GM19238 (cell line): ENCODE data around the gene F8.
"Not testable (repeated sequence)": the region's sequence is repeated elsewhere in the genome, so short reads cannot be mapped to it uniquely, and the experiment has no call there.

Experiments used
- DNase-seq: peaks from one replicate; pipeline ENCODE4 v3.0.0; 2011; ENCODE audit warnings: low spot score; ENCODE audit not compliant: insufficient read length

F8 gene

GRCh38 chrX:154986826-154987575, 35.5 kb downstream of the F8 start:
- no peak for DNase-seq

GRCh38 chrX:154981116-154981411, 41.5 kb downstream of the F8 start:
- no peak for DNase-seq

- peak; percentile 19 for DNase-seq
Measured at GRCh38 chrX:154980330-154981115, 42.0 kb downstream of the F8 start.

DNA sequence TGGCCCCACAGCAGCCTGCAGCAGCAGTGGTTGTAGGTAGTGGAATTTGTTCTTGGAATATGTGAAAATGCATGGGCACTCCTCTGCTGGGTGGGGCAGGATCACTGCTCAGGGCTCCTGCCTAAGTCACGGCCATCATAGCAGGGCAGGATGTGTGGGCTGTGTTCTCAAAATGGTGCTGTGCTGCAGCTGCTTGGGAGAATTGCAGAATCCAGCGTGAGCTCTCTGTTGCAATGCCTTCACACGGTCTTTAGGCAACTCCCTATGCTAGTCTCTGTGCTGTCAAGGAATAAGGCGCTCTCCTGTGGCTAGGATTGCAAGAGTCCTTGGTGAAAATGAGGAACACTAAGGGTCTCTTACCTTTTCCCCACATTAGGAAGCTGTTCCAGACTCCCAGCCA, 42.9 kb downstream of the F8 start:
- no peak for DNase-seq

GRCh38 chrX:154968353-154968752, 54.2 kb downstream of the F8 start:
- no peak for DNase-seq

DNA sequence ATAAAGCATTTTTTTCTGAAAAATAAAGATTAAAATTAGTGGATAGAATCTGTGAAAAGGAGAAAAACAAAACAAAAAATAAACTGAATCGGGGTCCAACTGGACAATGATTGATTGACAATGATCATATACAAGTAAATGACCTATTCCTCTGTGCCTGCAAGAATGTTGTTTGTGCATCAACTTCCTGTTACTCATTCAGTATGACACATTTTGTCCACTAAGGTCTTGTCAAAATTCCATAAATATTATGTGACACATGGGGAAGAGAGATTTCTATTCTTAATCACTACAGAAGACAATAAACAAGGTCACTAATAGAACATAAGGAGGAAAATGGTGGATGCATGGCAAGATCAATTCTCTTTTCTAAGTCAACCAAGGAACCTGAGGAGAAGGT, 54.9 kb downstream of the F8 start:
- no peak for DNase-seq

GRCh38 chrX:154961947-154962346, 60.6 kb downstream of the F8 start:
- DNase-seq: no peak

GRCh38 chrX:154955799-154956198, 66.7 kb downstream of the F8 start:
- DNase-seq: not testable (repeated sequence)

DNA sequence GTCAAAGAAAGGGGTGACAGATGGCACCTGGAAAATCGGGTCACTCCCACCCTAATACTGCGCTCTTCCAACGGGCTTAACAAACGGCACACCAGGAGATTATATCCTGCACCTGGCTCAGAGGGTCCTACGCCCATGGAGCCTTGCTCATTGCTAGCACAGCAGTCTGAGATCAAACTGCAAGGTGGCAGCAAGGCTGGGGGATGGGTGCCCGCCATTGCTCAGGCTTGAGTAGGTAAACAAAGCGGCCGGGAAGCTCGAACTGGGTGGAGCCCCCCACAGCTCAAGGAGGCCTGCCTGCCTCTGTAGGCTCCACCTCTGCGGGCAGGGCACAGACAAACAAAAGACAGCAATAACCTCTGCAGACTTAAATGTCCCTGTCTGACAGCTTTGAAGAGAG, 83.3 kb downstream of the F8 start:
- not testable (repeated sequence) for DNase-seq

DNA sequence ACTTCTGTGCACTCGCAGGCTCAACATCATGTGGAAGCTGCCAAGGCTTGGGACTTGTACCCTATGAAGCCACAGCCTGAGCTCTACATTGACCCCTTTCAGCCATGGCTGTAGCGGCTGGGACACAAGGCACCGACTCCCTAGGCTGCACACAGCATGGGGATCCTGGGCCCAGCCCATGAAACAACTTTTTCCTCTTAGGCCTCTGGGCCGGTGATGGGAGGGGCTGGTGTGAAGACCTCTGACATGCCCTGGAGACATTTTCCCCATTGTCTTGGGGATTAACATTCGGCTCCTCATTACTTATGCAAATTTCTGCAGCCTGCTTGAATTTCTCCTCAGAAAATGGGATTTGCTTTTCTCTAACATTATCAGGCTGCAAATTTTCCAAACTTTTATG, 97.8 kb downstream of the F8 start:
- not testable (repeated sequence) for DNase-seq

DNA sequence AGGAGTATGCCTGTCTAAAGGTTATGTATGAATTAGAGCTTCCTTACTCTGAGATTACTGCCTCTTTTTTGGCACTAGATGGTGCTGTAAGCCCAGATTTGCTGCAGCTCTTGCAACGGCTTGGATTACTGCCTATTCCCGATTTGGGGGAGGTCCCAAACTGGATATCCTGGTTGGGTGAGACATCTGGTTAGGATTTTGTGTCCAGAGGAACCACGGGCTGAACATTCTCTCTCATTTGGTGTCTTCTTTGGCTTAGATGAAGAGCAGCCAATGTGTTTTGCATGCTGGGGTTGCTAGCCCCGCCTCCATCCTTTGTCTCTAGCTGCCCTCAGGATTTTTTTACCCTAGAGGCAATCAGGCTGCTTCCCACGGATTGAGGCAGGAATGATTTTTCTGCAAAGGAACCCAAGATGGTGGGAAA, 104.5 kb downstream of the F8 start:
- peak; percentile 12 for DNase-seq

GRCh38 chrX:154914052-154914451, 108.5 kb downstream of the F8 start:
- DNase-seq: no peak

DNA sequence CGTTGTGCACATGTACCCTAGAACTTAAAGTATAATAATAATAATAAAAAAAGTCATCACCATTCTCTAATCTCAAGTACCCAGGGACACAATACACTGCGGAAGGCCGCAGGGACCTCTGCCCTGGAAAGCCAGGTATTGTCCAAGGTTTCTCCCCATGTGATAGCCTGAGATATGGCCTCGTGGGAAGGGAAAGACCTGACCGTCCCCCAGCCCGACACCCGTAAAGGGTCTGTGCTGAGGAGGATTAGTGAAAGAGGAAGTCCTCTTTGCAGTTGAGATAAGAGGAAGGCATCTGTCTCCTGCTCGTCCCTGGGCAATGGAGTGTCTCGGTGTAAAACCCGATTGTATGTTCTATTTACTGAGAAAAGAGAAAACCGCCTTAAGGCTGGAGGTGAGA, 112.0 kb downstream of the F8 start:
- DNase-seq: not testable (repeated sequence)

- DNase-seq: not testable (repeated sequence)
Measured at GRCh38 chrX:154910048-154910447, 112.5 kb downstream of the F8 start.

- no peak for DNase-seq
Measured at GRCh38 chrX:154908821-154909220, 113.7 kb downstream of the F8 start.

- DNase-seq: no peak
Measured at GRCh38 chrX:154902408-154902807, 120.1 kb downstream of the F8 start.

- DNase-seq: no peak
Measured at GRCh38 chrX:154900323-154900722, 122.2 kb downstream of the F8 start.

- no peak for DNase-seq
Measured at GRCh38 chrX:154892296-154892695, 130.2 kb downstream of the F8 start.

GRCh38 chrX:154890990-154891639, 131.4 kb downstream of the F8 start:
- no peak for DNase-seq

GRCh38 chrX:154886789-154887221, 135.7 kb downstream of the F8 start:
- not testable (repeated sequence) for DNase-seq

DNA sequence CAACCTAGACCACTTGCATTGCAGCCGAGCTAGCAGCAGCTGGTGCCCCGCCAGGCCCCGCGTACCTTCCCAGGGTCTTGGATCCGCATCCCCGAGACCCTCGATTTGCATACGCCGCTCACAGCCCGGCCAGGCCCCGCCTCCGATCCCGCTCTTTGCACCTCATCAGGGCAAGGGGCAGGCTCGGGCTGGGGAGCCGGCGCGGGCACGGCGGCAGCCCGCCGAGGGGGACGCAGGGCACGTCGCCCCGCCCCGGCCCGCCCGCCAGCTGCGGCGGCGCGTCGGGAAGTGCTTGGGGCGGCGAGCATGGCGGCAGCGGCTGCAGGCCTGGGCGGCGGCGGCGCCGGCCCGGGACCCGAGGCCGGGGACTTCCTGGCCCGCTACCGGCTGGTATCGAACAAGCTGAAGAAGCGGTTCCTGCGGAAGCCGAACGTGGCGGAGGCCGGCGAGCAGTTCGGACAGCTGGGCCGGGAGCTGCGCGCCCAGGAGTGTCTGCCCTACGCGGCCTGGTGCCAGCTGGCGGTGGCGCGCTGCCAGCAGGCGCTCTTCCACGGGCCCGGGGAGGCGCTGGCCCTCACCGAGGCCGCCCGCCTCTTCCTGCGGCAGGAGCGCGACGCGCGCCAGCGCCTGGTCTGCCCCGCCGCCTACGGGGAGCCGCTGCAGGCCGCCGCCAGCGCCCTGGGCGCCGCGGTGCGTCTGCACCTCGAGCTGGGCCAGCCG, 136.3 kb downstream of the F8 start, which contains the start of gene F8A1:
F8A1 (plus strand) TSS at position 287 of the 720 bp plus-strand sequence; CDS start at position 307, 20 bp downstream.
- DNase-seq: not testable (repeated sequence)
